ENCODE measurements around the gene CHMP1B.

CHMP1B gene

DNA sequence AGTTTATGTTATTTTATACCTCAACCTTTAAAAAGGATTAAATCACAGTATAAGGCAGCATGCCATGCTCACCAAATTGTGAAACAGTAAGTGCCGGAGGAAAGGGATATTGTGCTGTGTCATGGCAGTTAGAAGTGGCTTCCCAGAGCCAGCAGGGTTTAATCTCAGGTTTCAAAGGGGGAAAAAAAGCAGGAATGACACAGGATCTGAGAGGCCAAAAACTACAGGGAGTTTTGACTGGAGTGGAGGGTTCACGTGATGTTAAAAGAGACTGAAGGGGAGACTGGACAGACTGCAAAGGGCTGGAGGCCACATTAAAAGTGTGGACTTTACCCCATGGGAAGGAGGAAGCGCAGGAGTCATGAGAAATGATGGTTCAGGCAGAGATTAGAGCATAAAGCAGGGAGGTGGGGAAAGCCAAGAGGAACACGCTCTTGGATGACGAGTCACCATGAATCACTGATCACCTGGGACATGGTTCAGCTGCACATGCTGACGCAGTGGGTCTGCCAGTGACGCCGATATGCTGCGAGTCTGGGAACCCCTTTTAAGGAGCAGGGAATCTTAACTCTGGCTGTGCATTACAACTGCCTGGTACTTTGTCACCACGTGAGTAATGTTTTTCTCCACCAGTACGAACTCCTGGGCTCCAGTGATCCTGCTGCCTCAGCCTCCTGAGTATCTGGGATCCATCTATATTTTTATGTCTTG lies 6.1 kb downstream of the CHMP1B start:
- CTCF ChIA-PET, result no interaction called here
- TF ChIP-seq, protein P1, sequence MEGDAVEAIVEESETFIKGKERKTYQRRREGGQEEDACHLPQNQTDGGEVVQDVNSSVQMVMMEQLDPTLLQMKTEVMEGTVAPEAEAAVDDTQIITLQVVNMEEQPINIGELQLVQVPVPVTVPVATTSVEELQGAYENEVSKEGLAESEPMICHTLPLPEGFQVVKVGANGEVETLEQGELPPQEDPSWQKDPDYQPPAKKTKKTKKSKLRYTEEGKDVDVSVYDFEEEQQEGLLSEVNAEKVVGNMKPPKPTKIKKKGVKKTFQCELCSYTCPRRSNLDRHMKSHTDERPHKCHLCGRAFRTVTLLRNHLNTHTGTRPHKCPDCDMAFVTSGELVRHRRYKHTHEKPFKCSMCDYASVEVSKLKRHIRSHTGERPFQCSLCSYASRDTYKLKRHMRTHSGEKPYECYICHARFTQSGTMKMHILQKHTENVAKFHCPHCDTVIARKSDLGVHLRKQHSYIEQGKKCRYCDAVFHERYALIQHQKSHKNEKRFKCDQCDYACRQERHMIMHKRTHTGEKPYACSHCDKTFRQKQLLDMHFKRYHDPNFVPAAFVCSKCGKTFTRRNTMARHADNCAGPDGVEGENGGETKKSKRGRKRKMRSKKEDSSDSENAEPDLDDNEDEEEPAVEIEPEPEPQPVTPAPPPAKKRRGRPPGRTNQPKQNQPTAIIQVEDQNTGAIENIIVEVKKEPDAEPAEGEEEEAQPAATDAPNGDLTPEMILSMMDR (conservative IDR thresholded peaks at IDR 0.05; ENCODE audit: low read depth), result no peak
- peak overlapping the region; percentile 96 for H3K27ac ChIP-seq
- POLR2A ChIA-PET (ENCODE audit: low non-redundant PET), result no interaction called here
- DNase-seq (ENCODE audit: low spot score), result peak; percentile 97

DNA sequence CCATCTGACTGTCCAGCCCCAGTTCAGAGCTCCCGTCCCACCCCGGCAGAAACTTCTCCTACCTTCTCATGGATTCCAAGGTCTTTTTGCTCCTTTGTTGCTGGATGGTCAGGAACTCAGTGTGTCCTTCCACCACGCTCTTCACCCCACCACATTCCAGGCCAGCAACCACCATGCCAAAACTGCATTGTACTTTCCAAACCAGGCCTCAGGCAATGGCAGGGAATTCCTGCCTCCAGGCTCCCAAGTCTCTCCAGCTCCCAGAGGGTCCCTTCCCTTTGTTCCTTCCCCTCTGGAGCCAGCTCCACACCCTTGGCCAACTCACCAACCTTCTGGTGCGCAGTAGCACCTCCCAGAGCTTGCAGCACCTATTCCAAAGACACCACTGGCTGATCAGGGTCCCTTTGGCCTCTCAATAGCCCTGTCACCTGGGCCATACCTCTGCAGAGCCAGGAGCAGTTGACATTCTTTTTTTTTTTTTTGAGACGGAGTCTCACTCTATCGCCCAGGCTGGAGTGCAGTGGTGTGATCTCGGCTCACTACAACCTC lies 8.1 kb downstream of the CHMP1B start:
- TF ChIP-seq, protein P1 (conservative IDR thresholded peaks at IDR 0.05; ENCODE audit: low read depth), result no peak
- POLR2A ChIA-PET (ENCODE audit: low non-redundant PET), result no interaction called here
- DNase-seq (ENCODE audit: low spot score), result no peak
- CTCF ChIA-PET, result interaction anchor here (0.6 to 1.3 kb wide), 2 partner anchors 13 to 105 kb away, joined by 3 read pairs; no protein-coding TSS in a partner anchor
- peak overlapping the region; percentile 92 for H3K27ac ChIP-seq

DNA sequence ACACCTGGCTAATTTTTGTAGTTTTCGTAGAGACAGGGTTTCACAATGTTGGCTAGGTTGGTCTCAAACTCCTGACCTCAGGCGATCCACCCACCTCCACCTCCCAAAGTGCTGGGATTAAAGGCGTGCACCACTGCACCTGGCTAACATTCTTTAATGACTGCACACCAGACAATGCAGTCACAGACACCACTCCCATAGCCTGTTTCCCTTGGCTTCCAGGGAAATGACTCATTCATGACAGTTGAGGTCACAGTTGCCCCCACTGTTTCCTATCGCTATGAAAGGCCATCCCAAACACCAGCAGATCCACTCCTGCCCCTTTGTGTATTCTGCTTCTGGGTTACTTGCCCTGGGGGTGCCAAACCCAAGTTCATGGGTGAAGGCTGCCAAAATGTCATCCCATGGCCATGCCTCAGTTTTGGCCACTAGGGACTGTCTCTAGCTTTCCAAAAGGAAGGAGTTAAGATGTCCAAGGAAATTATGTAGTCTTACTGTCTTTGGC lies 8.7 kb downstream of the CHMP1B start:
- TF ChIP-seq, protein P1 (conservative IDR thresholded peaks at IDR 0.05; ENCODE audit: low read depth), result peak; percentile 26
- peak; percentile 92 for DNase-seq (ENCODE audit: low spot score)
- ChIA-PET CTCF (interaction anchor here (0.8 to 1.6 kb wide), 3 partner anchors 13 to 456 kb away, joined by 3 to 6 read pairs (median 3); no protein-coding TSS in a partner anchor), POLR2A (ENCODE audit: low non-redundant PET) (no interaction called here)
- H3K27ac ChIP-seq, result peak overlapping the region; percentile 92

DNA sequence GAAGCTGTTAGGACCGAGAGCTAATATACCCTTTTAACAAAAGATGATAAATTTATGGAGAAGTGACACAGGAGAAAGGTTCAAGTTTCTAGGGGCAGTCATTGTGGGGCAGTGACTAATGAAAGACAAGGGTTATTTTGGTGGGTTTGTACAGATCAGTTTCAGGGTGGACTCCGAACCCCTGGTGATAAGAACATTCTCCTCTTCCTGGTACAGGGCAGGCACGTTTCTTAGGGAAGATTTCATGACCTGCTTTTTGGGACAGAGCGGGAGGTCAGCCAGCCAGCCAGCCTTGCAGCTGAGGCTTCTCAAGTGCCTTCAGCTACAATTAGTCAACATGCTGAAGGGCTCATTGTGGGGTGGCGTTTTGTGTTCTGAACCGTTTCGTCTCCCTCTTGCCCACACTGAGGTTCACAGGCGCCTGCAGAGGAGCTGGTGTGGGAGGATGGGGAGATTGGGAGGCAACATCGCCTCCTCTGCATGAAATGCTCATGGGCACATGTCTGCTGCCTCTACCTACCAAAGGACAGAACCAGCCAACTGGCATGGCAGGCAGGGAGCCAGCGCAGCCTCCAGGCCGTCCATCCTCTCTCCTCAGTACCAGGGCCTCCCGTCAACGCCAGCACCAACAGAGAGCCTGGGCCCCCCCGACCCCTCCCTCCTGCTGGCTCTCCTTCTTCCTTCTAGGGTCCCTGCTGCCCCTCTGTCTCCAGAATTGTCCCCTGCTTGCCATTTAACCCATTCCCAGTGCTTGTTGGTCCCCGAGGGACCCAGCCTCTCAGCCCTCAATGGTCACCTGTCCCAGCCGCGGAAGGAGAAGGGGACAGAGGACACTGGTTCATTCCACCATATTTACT lies 9.6 kb downstream of the CHMP1B start:
- no peak for DNase-seq (ENCODE audit: low spot score)
- POLR2A ChIA-PET (ENCODE audit: low non-redundant PET), result no interaction called here
- CTCF ChIA-PET, result interaction anchor here (0.5 to 1.6 kb wide), 5 partner anchors 76 to 1081 kb away, joined by 3 to 6 read pairs (median 3); no protein-coding TSS in a partner anchor
- TF ChIP-seq, protein P1 (conservative IDR thresholded peaks at IDR 0.05; ENCODE audit: low read depth), result no peak
- peak overlapping the region; percentile 92 for H3K27ac ChIP-seq

DNA sequence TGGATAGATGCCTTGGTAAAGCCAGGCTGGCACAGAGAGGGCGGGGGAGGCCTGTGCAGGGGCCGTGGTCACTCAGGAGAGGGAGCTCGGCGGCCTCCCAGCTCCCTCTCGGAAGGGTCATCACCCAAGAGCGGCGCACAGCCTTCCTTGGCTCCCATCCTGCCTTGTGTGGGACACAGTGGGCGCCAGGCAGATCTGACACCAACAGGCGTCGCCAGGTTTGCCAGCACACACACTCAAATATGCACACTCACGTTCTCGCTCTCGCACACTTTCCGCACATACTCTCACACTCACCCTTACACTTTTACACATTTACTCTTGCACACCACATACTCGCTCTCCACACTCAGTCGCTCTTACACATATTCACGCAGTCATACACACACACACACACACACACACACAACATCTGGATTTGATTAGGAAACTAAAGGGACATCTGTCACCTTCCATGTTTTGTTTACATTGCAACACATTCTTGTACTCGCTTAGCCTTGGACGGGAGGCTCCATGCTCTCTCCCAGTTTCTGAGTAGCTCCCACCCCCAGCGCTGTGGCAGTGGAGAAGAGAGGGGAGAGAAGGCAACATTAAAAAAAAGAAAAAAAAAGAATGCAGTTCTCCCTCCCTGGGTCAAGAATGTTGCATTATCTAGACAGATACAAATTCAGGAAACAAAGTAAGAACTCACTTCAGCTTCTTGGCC lies 10.5 kb downstream of the CHMP1B start:
- CTCF ChIA-PET, result interaction anchor here (0.5 to 1.6 kb wide), 4 partner anchors 9 to 1082 kb away, joined by 3 to 6 read pairs (median 4); no protein-coding TSS in a partner anchor
- H3K27ac ChIP-seq, result peak overlapping the region; percentile 92
- DNase-seq (ENCODE audit: low spot score), result no peak
- TF ChIP-seq, protein P1 (conservative IDR thresholded peaks at IDR 0.05; ENCODE audit: low read depth), result no peak
- POLR2A ChIA-PET (ENCODE audit: low non-redundant PET), result no interaction called here
